OCI-LY7 (cell line): ENCODE data around the gene LYZL1. TPM values are rescaled to one million over a fixed set of nuclear protein-coding genes. Genes with fewer than 3 reads are reported as not detected.
"Not testable (repeated sequence)": the region's sequence is repeated elsewhere in the genome, so short reads cannot be mapped to it uniquely, and the experiment has no call there.

Experiments
- Bru-seq: library from RNA; stranded (reverse); fragments of 400-500 nt; gene quantifications from one replicate; lab custom pipeline; 2021; lab: Mats Ljungman, UMichigan
- BruChase-seq, 2 experiments: library from RNA; stranded (reverse); fragments of 400-500 nt; gene quantifications; one replicate each; lab custom pipeline; 2021; lab: Mats Ljungman, UMichigan
- BruUV-seq: library from RNA; stranded (reverse); fragments of 400-500 nt; replicated peaks from 2 replicates; lab custom pipeline; 2021; lab: Mats Ljungman, UMichigan
- CTCF ChIA-PET: fragments of 300-600 bp; sonication (Branson Sonifier 250); formaldehyde crosslinking; loops from one replicate; lab custom pipeline; 2022; ENCODE audit warnings: antibody characterized with exemption; ENCODE audit not compliant: unreplicated experiment; lab: Charles Lee
- POLR2A ChIA-PET: fragments of 300-600 bp; sonication (Branson Sonifier 250); formaldehyde crosslinking; loops from one replicate; lab custom pipeline; 2022; ENCODE audit warnings: antibody characterized with exemption; lab: Charles Lee
- DNase-seq: peaks from one replicate; pipeline ENCODE4 v3.0.0-alpha.2; 2015; ENCODE audit warnings: low spot score
- H2AFZ ChIP-seq: fragments of 200-600 bp; sonication (generic), shearing (Covaris generic); 2 replicates; pipeline ENCODE4 v1.6.1; 2014; ENCODE audit warnings: mild to moderate bottlenecking, antibody characterized with exemption, low read length, moderate library complexity
- H3K27ac ChIP-seq: fragments of 200-600 bp; sonication (generic); 2 replicates; pipeline ENCODE4 v1.5.1; 2014; ENCODE audit warnings: mixed run types, low read depth, mild to moderate bottlenecking, moderate library complexity, low read length, inconsistent platforms; ENCODE audit not compliant: poor library complexity, severe bottlenecking
- H3K36me3 ChIP-seq: fragments of 200-600 bp; sonication (generic); 2 replicates; pipeline ENCODE4 v1.6.1; 2014; ENCODE audit warnings: mild to moderate bottlenecking, antibody characterized with exemption, low read length, moderate library complexity, mixed read lengths; ENCODE audit not compliant: insufficient read depth
- H3K4me1 ChIP-seq: fragments of 200-600 bp; sonication (generic); 2 replicates; pipeline ENCODE4 v1.5.1; 2014; ENCODE audit warnings: mild to moderate bottlenecking, low read length; ENCODE audit not compliant: insufficient read depth, poor library complexity, severe bottlenecking
- H3K4me2 ChIP-seq: fragments of 200-600 bp; sonication (generic); 2 replicates; pipeline ENCODE4 v1.6.1; 2014; ENCODE audit warnings: mild to moderate bottlenecking, low read length
- H3K4me3 ChIP-seq: fragments of 200-600 bp; sonication (generic); 2 replicates; pipeline ENCODE4 v1.5.1; 2014; ENCODE audit warnings: mild to moderate bottlenecking, low read depth, low read length; ENCODE audit not compliant: poor library complexity, severe bottlenecking
- H3K79me2 ChIP-seq: fragments of 200-600 bp; sonication (generic); 2 replicates; pipeline ENCODE4 v1.6.1; 2016; ENCODE audit warnings: low read depth, mild to moderate bottlenecking, low read length, moderate library complexity, mixed read lengths; ENCODE audit not compliant: insufficient read depth
- H3K9me2 ChIP-seq: fragments of 200-600 bp; sonication (generic); 2 replicates; pipeline ENCODE4 v1.6.1; 2016; ENCODE audit warnings: mild to moderate bottlenecking, low read length, mixed read lengths; ENCODE audit not compliant: insufficient read depth
- H3K9me3 ChIP-seq: fragments of 200-600 bp; sonication (generic); 2 replicates; pipeline ENCODE4 v1.6.1; 2014; ENCODE audit warnings: mild to moderate bottlenecking, mixed run types, low read length, mixed read lengths
- H4K20me1 ChIP-seq: fragments of 200-600 bp; sonication (generic); 2 replicates; pipeline ENCODE4 v1.6.1; 2014; ENCODE audit warnings: mild to moderate bottlenecking, antibody characterized with exemption, low read length, moderate library complexity, mixed read lengths; ENCODE audit not compliant: insufficient read depth
- CTCF ChIP-seq: fragments of 200-600 bp; sonication (generic); conservative IDR thresholded peaks from 2 replicates; pipeline ENCODE4 v1.5.1; 2014; ENCODE audit warnings: mild to moderate bottlenecking, antibody characterized with exemption, low read length, moderate library complexity, mixed read lengths
- EZH2phosphoT487 ChIP-seq: fragments of 200-600 bp; sonication (generic); IDR thresholded peaks from 2 replicates; pipeline ENCODE4 v1.6.1; 2018; ENCODE audit warnings: low read depth, borderline replicate concordance, mild to moderate bottlenecking, mixed run types, antibody characterized with exemption, low read length, moderate library complexity, mixed read lengths
- intact Hi-C: fragments of 100-400 bp; cut with micrococcal nuclease; formaldehyde crosslinking; loops from one replicate; pipeline ENCODE4 v1.10.0; 2022; ENCODE audit not compliant: unreplicated experiment
- long read RNA-seq: library from polyadenylated mRNA; stranded (forward); transcript quantifications from one replicate; pipeline ENCODE4 v2.0.0, GENCODE V29; 2022
- total RNA-seq, 2 experiments: library from RNA; depleted of rRNA in 1 of 2; stranded (reverse); fragments of >200 nt in 1 of 2; shearing (Covaris generic) in 1 of 2; gene quantifications; 2 replicates each; pipeline ENCODE4 v1.2.3, GENCODE V29; 2014 to 2022

LYZL1 gene
- total RNA-seq (2014; rRNA removed; shearing (Covaris generic)) (not detected in 2 replicates), total RNA-seq (2022) (not detected in 2 replicates), Bru-seq, nascent RNA (not detected), BruChase-seq, experiment 1, labeled RNA remaining after a 6-hour chase (not detected), BruChase-seq, experiment 2, labeled RNA remaining after a 2-hour chase (not detected)
- long read RNA-seq: 0 reads

GRCh38 chr10:29288906-29289305, at the start of gene LYZL1:
LYZL1 (plus strand) TSS chr10:29289070; CDS start chr10:29291868, 2,798 bp downstream.
- H3K36me3 ChIP-seq, H3K27ac ChIP-seq, H4K20me1 ChIP-seq, H3K9me3 ChIP-seq, POLR2A ChIA-PET, H2AFZ ChIP-seq, DNase-seq, H3K79me2 ChIP-seq, intact Hi-C loops, CTCF ChIA-PET, H3K4me3 ChIP-seq, BruUV-seq, H3K4me1 ChIP-seq, H3K4me2 ChIP-seq, H3K9me2 ChIP-seq: not testable (repeated sequence)

- Histone ChIP-seq H3K4me1 (no peaks in the 10 kb centered on the region), H3K36me3 (no peaks in the 10 kb centered on the region), H3K4me2 (no peak overlapping the region), H3K27ac (no peak overlapping the region), H3K9me2 (no peaks in the 10 kb centered on the region), H3K4me3 (no peak overlapping the region), H3K79me2 (no peaks in the 10 kb centered on the region), H4K20me1 (no peaks in the 10 kb centered on the region), H2AFZ (no peak overlapping the region), H3K9me3 (no peaks in the 10 kb centered on the region)
- TF ChIP-seq CTCF: peak; percentile 71
- TF ChIP-seq EZH2phosphoT487: no peak
- POLR2A ChIA-PET: interaction anchor here (0.6 kb wide), 1 partner anchor 55 kb away, joined by 3 read pairs; no protein-coding TSS in a partner anchor
- peak; percentile 3 for DNase-seq
- BruUV-seq: no TSS peak
- intact Hi-C loops: no loop called here
- CTCF ChIA-PET: no interaction called here
These were observed 49.0 kb upstream of the LYZL1 start for GRCh38 chr10:29239569-29240472.

- Histone ChIP-seq H3K9me3 (no peaks in the 10 kb centered on the region), H3K9me2 (no peaks in the 10 kb centered on the region), H3K4me3 (no peak overlapping the region), H4K20me1 (no peaks in the 10 kb centered on the region), H2AFZ (no peak overlapping the region), H3K79me2 (no peaks in the 10 kb centered on the region), H3K36me3 (no peaks in the 10 kb centered on the region), H3K4me2 (no peak overlapping the region), H3K27ac (no peak overlapping the region), H3K4me1 (no peaks in the 10 kb centered on the region)
- no peak for TF ChIP-seq EZH2phosphoT487
- TF ChIP-seq CTCF: no peak
- CTCF ChIA-PET: interaction anchor here (0.6 kb wide), 1 partner anchor 13 kb away, joined by 3 read pairs; no protein-coding TSS in a partner anchor
- intact Hi-C loops: no loop called here
- POLR2A ChIA-PET: no interaction called here
- no TSS peak for BruUV-seq
- no peak for DNase-seq
These were observed 47.7 kb upstream of the LYZL1 start for GRCh38 chr10:29240986-29241660.
